Glutamatergic neuron (in vitro differentiated cells): ENCODE data around the gene FAM184A. TPM values are rescaled to one million over a fixed set of nuclear protein-coding genes. Genes with fewer than 3 reads are reported as not detected.

Experiments used
- DNase-seq: peaks from one replicate; pipeline ENCODE4 v3.0.0; 2022
- H3K27ac Mint-ChIP-seq: one replicate; pipeline ENCODE4 v1.8.0; 2020; ENCODE audit warnings: mild to moderate bottlenecking, mixed read lengths, inconsistent platforms; ENCODE audit not compliant: unreplicated experiment
- H3K27me3 Mint-ChIP-seq: one replicate; pipeline ENCODE4 v1.8.0; 2020; ENCODE audit warnings: mild to moderate bottlenecking, moderate library complexity, mixed read lengths, inconsistent platforms; ENCODE audit not compliant: unreplicated experiment
- H3K36me3 Mint-ChIP-seq: one replicate; pipeline ENCODE4 v1.8.0; 2020; ENCODE audit warnings: mild to moderate bottlenecking, mixed read lengths, inconsistent platforms; ENCODE audit not compliant: unreplicated experiment
- H3K4me1 Mint-ChIP-seq: one replicate; pipeline ENCODE4 v1.8.0; 2020; ENCODE audit warnings: mild to moderate bottlenecking, low read depth, mixed read lengths, inconsistent platforms; ENCODE audit not compliant: unreplicated experiment
- H3K4me3 Mint-ChIP-seq: one replicate; pipeline ENCODE4 v1.8.0; 2020; ENCODE audit warnings: mild to moderate bottlenecking, mixed read lengths, inconsistent platforms; ENCODE audit not compliant: unreplicated experiment
- H3K9me3 Mint-ChIP-seq: one replicate; pipeline ENCODE4 v1.8.0; 2020; ENCODE audit warnings: mild to moderate bottlenecking, moderate library complexity, mixed read lengths, inconsistent platforms; ENCODE audit not compliant: unreplicated experiment
- CTCF ChIP-seq: fragments of 200-600 bp; sonication (generic); IDR thresholded peaks from one replicate; pipeline ENCODE4 v1.5.0; 2021; ENCODE audit not compliant: partially characterized antibody, unreplicated experiment
- total RNA-seq: library from RNA; stranded (reverse); fragmentation: NEBNext Ultra II Directional; extraction: Animal tissue kit (Norgen Biotek cat#: 25700); gene quantifications from one replicate; pipeline ENCODE4 v1.2.1, GENCODE V29; 2021; ENCODE audit not compliant: unreplicated experiment

The FAM184A gene
- total RNA-seq, 1 donor from 2014 or later: 20.0 TPM

- Mint-ChIP-seq H3K4me1 (peaks cover 12% of the 10 kb centered on the region), H3K27me3 (no peaks in the 10 kb centered on the region), H3K27ac (peak overlapping the region; percentile 68), H3K4me3 (peak overlapping the region; percentile 94), H3K9me3 (peaks cover 2% of the 10 kb centered on the region), H3K36me3 (no peaks in the 10 kb centered on the region)
- DNase-seq: no peak
- no peak for TF ChIP-seq CTCF
Observed at GRCh38 chr6:118933855-118934460, 144.5 kb downstream of the FAM184A start.

- DNase-seq: no peak
- H3K27me3 Mint-ChIP-seq: peaks cover 2% of the 10 kb centered on the region
- H3K27ac Mint-ChIP-seq: no peak overlapping the region
- no peak overlapping the region for H3K4me3 Mint-ChIP-seq
- TF ChIP-seq CTCF: no peak
- H3K4me1 Mint-ChIP-seq: peaks cover 12% of the 10 kb centered on the region
- H3K9me3 Mint-ChIP-seq: peaks cover 2% of the 10 kb centered on the region
- H3K36me3 Mint-ChIP-seq: no peaks in the 10 kb centered on the region
Observed at GRCh38 chr6:118932421-118932820, 146.0 kb downstream of the FAM184A start.

GRCh38 chr6:118931436-118931835 lies 147.0 kb downstream of the FAM184A start:
- DNase-seq: no peak
- Mint-ChIP-seq H3K9me3 (peaks cover 2% of the 10 kb centered on the region), H3K4me3 (no peak overlapping the region), H3K4me1 (peaks cover 8% of the 10 kb centered on the region), H3K27me3 (peaks cover 2% of the 10 kb centered on the region), H3K27ac (no peak overlapping the region), H3K36me3 (no peaks in the 10 kb centered on the region)
- no peak for TF ChIP-seq CTCF

GRCh38 chr6:118930680-118931079 lies 147.8 kb downstream of the FAM184A start:
- no peak for TF ChIP-seq CTCF
- H3K4me1 Mint-ChIP-seq: peaks cover 5% of the 10 kb centered on the region
- H3K27me3 Mint-ChIP-seq: peaks cover 2% of the 10 kb centered on the region
- DNase-seq: no peak
- no peak overlapping the region for H3K4me3 Mint-ChIP-seq
- peaks cover 2% of the 10 kb centered on the region for H3K9me3 Mint-ChIP-seq
- H3K27ac Mint-ChIP-seq: no peak overlapping the region
- H3K36me3 Mint-ChIP-seq: no peaks in the 10 kb centered on the region

- Mint-ChIP-seq H3K27ac (no peak overlapping the region), H3K4me3 (no peak overlapping the region), H3K36me3 (peaks cover 3% of the 10 kb centered on the region), H3K4me1 (peaks cover 4% of the 10 kb centered on the region), H3K27me3 (peaks cover 2% of the 10 kb centered on the region), H3K9me3 (no peaks in the 10 kb centered on the region)
- TF ChIP-seq CTCF: no peak
- no peak for DNase-seq
Observed at GRCh38 chr6:118923035-118923434, 155.4 kb downstream of the FAM184A start.
